K562 (cell line): ENCODE results near the gene NEK2. TPM values are rescaled to one million over a fixed set of nuclear protein-coding genes. Genes with fewer than 3 reads are reported as not detected.

Source experiments
- ARNT ChIP-seq, 2 experiments: fragments of 450-650 bp; IDR thresholded peaks; 2 replicates each; pipeline ENCODE4 v1.6.1; 2016; ENCODE audit warnings: mild to moderate bottlenecking in 1 of 2
- BCL6 ChIP-seq: fragments of 250-450 bp; sonication (Bioruptor Pico); IDR thresholded peaks from 2 replicates; pipeline ENCODE4 v1.4.0; 2020
- DACH1 ChIP-seq: fragments of 450-650 bp; IDR thresholded peaks from 2 replicates; pipeline ENCODE4 v1.6.1; 2018; ENCODE audit not compliant: partially characterized antibody
- ESRRB ChIP-seq: fragments of 250-450 bp; sonication (Bioruptor Pico); IDR thresholded peaks from 2 replicates; pipeline ENCODE4 v1.5.0; 2020; ENCODE audit warnings: mild to moderate bottlenecking, moderate library complexity, borderline replicate concordance
- IRF1 ChIP-seq: sonication (generic); formaldehyde crosslinking; IDR thresholded peaks from 2 replicates; pipeline ENCODE4 v1.8.0; 2022; ENCODE audit warnings: missing genetic modification reagents, mild to moderate bottlenecking, borderline replicate concordance
- LCOR ChIP-seq: sonication (generic); formaldehyde crosslinking; IDR thresholded peaks from 2 replicates; pipeline ENCODE4 v1.8.0; 2022; ENCODE audit warnings: mild to moderate bottlenecking, missing genetic modification reagents
- MIER1 ChIP-seq: fragments of 450-650 bp; IDR thresholded peaks from 2 replicates; pipeline ENCODE4 v1.6.1; 2016; ENCODE audit warnings: antibody characterized with exemption, mild to moderate bottlenecking, low read depth
- MYC ChIP-seq, 2 experiments: fragments of 250-450 bp in 1 of 2; sonication (Bioruptor Pico) in 1 of 2; IDR thresholded peaks; 2 replicates each; pipeline versions ENCODE4 v1.5.1 to v1.6.1; 2012 to 2021; ENCODE audit warnings: low read depth in 2 of 2, borderline replicate concordance in 1 of 2, improper control_type of control experiment in 1 of 2, low read length in 1 of 2, mild to moderate bottlenecking in 1 of 2, moderate library complexity in 1 of 2
- NFE2 ChIP-seq: IDR thresholded peaks from 2 replicates; pipeline ENCODE4 v1.6.1; 2014; ENCODE audit warnings: antibody characterized with exemption, low read depth
- PHF8 ChIP-seq: fragments of 200-600 bp; sonication (generic); IDR thresholded peaks from 2 replicates; pipeline ENCODE4 v1.6.1; 2012; ENCODE audit warnings: mixed run types, mild to moderate bottlenecking, inconsistent platforms, low read length, moderate library complexity, borderline replicate concordance
- PPARD ChIP-seq: fragments of 250-450 bp; sonication (Bioruptor Pico); IDR thresholded peaks from 2 replicates; pipeline ENCODE4 v1.8.0; 2022; ENCODE audit warnings: inconsistent platforms, mild to moderate bottlenecking, moderate library complexity
- RFX1 ChIP-seq: fragments of 450-650 bp; IDR thresholded peaks from 2 replicates; pipeline ENCODE4 v1.6.1; 2016; ENCODE audit warnings: mild to moderate bottlenecking, moderate library complexity
- RNF219 ChIP-seq: fragments of 250-450 bp; sonication (Bioruptor Pico); IDR thresholded peaks from 2 replicates; pipeline ENCODE4 v1.5.0; 2022; ENCODE audit warnings: mild to moderate bottlenecking
- SNIP1 ChIP-seq: fragments of 450-650 bp; IDR thresholded peaks from 2 replicates; pipeline ENCODE4 v1.7.1; 2017; ENCODE audit warnings: low read depth, mild to moderate bottlenecking
- SNRNP70 ChIP-seq: fragments of 200-400 bp; formaldehyde crosslinking; optimal IDR thresholded peaks from 2 replicates; pipeline ENCODE3; 2017; ENCODE audit warnings: low read depth, low read length
- SPI1 ChIP-seq: IDR thresholded peaks from 2 replicates; pipeline ENCODE4 v1.6.1; 2011; ENCODE audit warnings: low read depth, low read length, control low read depth, borderline replicate concordance
- STAG1 ChIP-seq: sonication (generic); formaldehyde crosslinking; IDR thresholded peaks from 2 replicates; pipeline ENCODE4 v1.5.0; 2020; ENCODE audit warnings: missing genetic modification reagents, borderline replicate concordance
- TAF7 ChIP-seq: fragments of 450-650 bp; IDR thresholded peaks from 2 replicates; pipeline ENCODE4 v1.6.1; 2016; ENCODE audit warnings: missing genetic modification characterization, missing compliant biosample characterization
- VEZF1 ChIP-seq: fragments of 200-800 bp; sonication (Bioruptor generic); IDR thresholded peaks from 2 replicates; pipeline ENCODE4 v1.6.1; 2017; ENCODE audit warnings: missing genetic modification characterization, missing compliant biosample characterization
- XRCC3 ChIP-seq: fragments of 450-650 bp; IDR thresholded peaks from 2 replicates; pipeline ENCODE4 v1.6.1; 2017; ENCODE audit warnings: mild to moderate bottlenecking, moderate library complexity
- ZC3H8 ChIP-seq: fragments of 450-650 bp; IDR thresholded peaks from 2 replicates; pipeline ENCODE4 v1.6.1; 2017
- ZNF146 ChIP-seq: IDR thresholded peaks from one replicate; pipeline ENCODE4 v1.6.1; 2018; ENCODE audit warnings: missing compliant biosample characterization; ENCODE audit not compliant: unreplicated experiment
- ZNF263 ChIP-seq: sonication (generic); formaldehyde crosslinking; IDR thresholded peaks from 2 replicates; pipeline ENCODE4 v1.8.0; 2022; ENCODE audit warnings: mild to moderate bottlenecking, missing genetic modification reagents, borderline replicate concordance
- ZNF511 ChIP-seq: sonication (generic); formaldehyde crosslinking; IDR thresholded peaks from 2 replicates; pipeline ENCODE4 v1.8.0; 2022; ENCODE audit warnings: mild to moderate bottlenecking, missing genetic modification reagents
- ZNF561 ChIP-seq: fragments of 450-650 bp; formaldehyde crosslinking; conservative IDR thresholded peaks from 2 replicates; pipeline ENCODE4 v1.4.0; 2020; ENCODE audit warnings: mild to moderate bottlenecking, moderate library complexity
- ZSCAN29 ChIP-seq: fragments of 450-650 bp; IDR thresholded peaks from 2 replicates; pipeline ENCODE4 v1.6.1; 2017
- polyA plus RNA-seq, 8 experiments: library from polyadenylated mRNA; depleted of rRNA in 4 of 8; stranded (reverse) in 5 of 8; unstranded in 3 of 8; fragments of >200 nt; fragmentation: Nextera tagmentation in 2 of 8; fragmentation: Illumina TruSeq in 1 of 8; extraction: Ambion mirVana in 2 of 8; extraction: Trizol in 1 of 8; gene quantifications; 2 replicates each; pipeline versions ENCODE4 v1.2.1 to v1.2.3, GENCODE V29; 2011 to 2014; ENCODE audit warnings: inconsistent platforms in 1 of 8, missing spikeins in 1 of 8
- total RNA-seq, 7 experiments: library from RNA; depleted of rRNA in 6 of 7; stranded (reverse); fragments of >200 nt in 6 of 7; fragmentation: Illumina TruSeq in 2 of 7; extraction: Trizol in 2 of 7; gene quantifications; 2 replicates each; pipeline versions ENCODE4 v1.2.1 to v1.2.3, GENCODE V29; 2011 to 2021; ENCODE audit warnings: low replicate concordance in 1 of 7

The NEK2 gene
- total and polyA plus RNA-seq, 9 of the 15 experiments (the other 6 are each of a cell fraction or from before 2014, with no cell fraction given) = 30.0 to 74.7 (median 66.4) TPM

GRCh38 chr1:211680752-211681327, 5.4 kb upstream of the NEK2 start (continued):
- TF ChIP-seq VEZF1 (peak; percentile 48; the same call in 1 of the 2 replicates), ZNF263 (no peak), ZSCAN29 (no peak), BCL6 (CRISPR knock-in tag) (no peak), STAG1 (CRISPR knock-in tag) (peak; percentile 78; the same call in 1 of the 2 replicates), IRF1 (CRISPR knock-in tag) (no peak), SPI1 (no peak), TAF7 (no peak), SNRNP70 (no peak), LCOR (CRISPR knock-in tag) (peak; percentile 85; the same call in 1 of the 2 replicates), ARNT (IDR thresholded peaks at IDR 0.05) (peak in 1 of 2 experiments; percentile 80; a peak in 2 of 4 replicates), PPARD (CRISPR knock-in tag) (no peak), NFE2 (no peak), MYC (IDR thresholded peaks at IDR 0.05; ENCODE audit: low read depth, low read length) (peak; percentile 31; the same call in 1 of the 2 replicates), MYC (CRISPR knock-in tag; IDR thresholded peaks at IDR 0.05; ENCODE audit: borderline replicate concordance, low read depth) (no peak), RFX1 (no peak), ZNF561 (CRISPR knock-in tag) (no peak), ZNF146 (CRISPR knock-in tag) (no peak), ZC3H8 (no peak), RNF219 (CRISPR knock-in tag) (no peak), XRCC3 (no peak), SNIP1 (no peak), ESRRB (no peak), DACH1 (no peak), ZNF511 (CRISPR knock-in tag) (no peak), PHF8 (no peak), MIER1 (no peak)
